H9 (cell line): Measurements from ENCODE around the gene CDH7. TPM values are rescaled to one million over a fixed set of nuclear protein-coding genes. Genes with fewer than 3 reads are reported as not detected.

Experiments
- DNase-seq: peaks from one replicate; pipeline ENCODE4 v3.0.0-alpha.2; 2017
- H2AFZ ChIP-seq: one replicate; pipeline ENCODE4 v1.6.1; 2013; ENCODE audit warnings: mild to moderate bottlenecking, low read length, control low read depth, moderate library complexity
- H2AK5ac ChIP-seq: 2 replicates; pipeline ENCODE4 v1.6.1; 2013; ENCODE audit warnings: low read length, control low read depth, mixed read lengths; ENCODE audit not compliant: insufficient read length
- H2BK120ac ChIP-seq: one replicate; pipeline ENCODE4 v1.6.1; 2013; ENCODE audit warnings: low read depth, mild to moderate bottlenecking, low read length, control low read depth, inconsistent platforms; ENCODE audit not compliant: poor library complexity, severe bottlenecking
- H2BK12ac ChIP-seq: 2 replicates; pipeline ENCODE4 v1.6.1; 2013; ENCODE audit warnings: low read length, control low read depth, mixed read lengths, low read depth; ENCODE audit not compliant: insufficient read length
- H2BK15ac ChIP-seq: 2 replicates; pipeline ENCODE4 v1.6.1; 2013; ENCODE audit warnings: low read depth, low read length, control low read depth
- H2BK20ac ChIP-seq: one replicate; pipeline ENCODE4 v1.6.1; 2013; ENCODE audit warnings: low read depth, mild to moderate bottlenecking, low read length, control low read depth, inconsistent platforms; ENCODE audit not compliant: poor library complexity, severe bottlenecking
- H2BK5ac ChIP-seq: 2 replicates; pipeline ENCODE4 v1.6.1; 2013; ENCODE audit warnings: low read length, control low read depth, mixed read lengths; ENCODE audit not compliant: insufficient read length
- H3K14ac ChIP-seq: 2 replicates; pipeline ENCODE4 v1.6.1; 2013; ENCODE audit warnings: low read length, control low read depth; ENCODE audit not compliant: insufficient read depth
- H3K18ac ChIP-seq: 2 replicates; pipeline ENCODE4 v1.6.1; 2013; ENCODE audit warnings: low read depth, mild to moderate bottlenecking, mixed read lengths, low read length, control low read depth; ENCODE audit not compliant: insufficient read length
- H3K23ac ChIP-seq: 2 replicates; pipeline ENCODE4 v1.6.1; 2013; ENCODE audit warnings: low read length, control low read depth, mixed read lengths, low read depth; ENCODE audit not compliant: insufficient read length
- H3K23me2 ChIP-seq: 2 replicates; pipeline ENCODE4 v1.6.1; 2013; ENCODE audit warnings: low read depth, mild to moderate bottlenecking, mixed read lengths, low read length, control low read depth; ENCODE audit not compliant: insufficient read length, poor library complexity, severe bottlenecking
- H3K27ac ChIP-seq: 2 replicates; pipeline ENCODE4 v1.5.1; 2013; ENCODE audit warnings: low read length, control low read depth, mixed read lengths, low read depth; ENCODE audit not compliant: insufficient read length
- H3K27me3 ChIP-seq: 2 replicates; pipeline ENCODE4 v1.6.1; 2013; ENCODE audit warnings: low read length, control low read depth, inconsistent platforms; ENCODE audit not compliant: insufficient read depth
- H3K4ac ChIP-seq: 2 replicates; pipeline ENCODE4 v1.6.1; 2013; ENCODE audit warnings: low read depth, mild to moderate bottlenecking, control low read depth, inconsistent platforms, low read length, moderate library complexity
- H3K4me1 ChIP-seq: 2 replicates; pipeline ENCODE4 v1.6.1; 2013; ENCODE audit warnings: low read length, control low read depth, inconsistent platforms; ENCODE audit not compliant: insufficient read depth
- H3K4me2 ChIP-seq: 2 replicates; pipeline ENCODE4 v1.6.1; 2013; ENCODE audit warnings: low read length, control low read depth, mixed read lengths; ENCODE audit not compliant: insufficient read length, insufficient read depth
- H3K56ac ChIP-seq: 2 replicates; pipeline ENCODE4 v1.6.1; 2013; ENCODE audit warnings: low read depth, mild to moderate bottlenecking, mixed read lengths, low read length, control low read depth; ENCODE audit not compliant: insufficient read length
- H3K79me1 ChIP-seq: 2 replicates; pipeline ENCODE4 v1.6.1; 2013; ENCODE audit warnings: low read depth, mild to moderate bottlenecking, moderate library complexity, low read length, control low read depth, inconsistent platforms; ENCODE audit not compliant: insufficient read depth, poor library complexity, severe bottlenecking
- H3K79me2 ChIP-seq: 2 replicates; pipeline ENCODE4 v1.6.1; 2013; ENCODE audit warnings: low read length, control low read depth, inconsistent platforms; ENCODE audit not compliant: insufficient read depth
- H3K9ac ChIP-seq: 2 replicates; pipeline ENCODE4 v1.6.1; 2013; ENCODE audit warnings: low read length, control low read depth, mixed read lengths; ENCODE audit not compliant: insufficient read length; ENCODE audit errors: extremely low read depth
- H3K9me3 ChIP-seq: one replicate; pipeline ENCODE4 v1.6.1; 2013; ENCODE audit warnings: low read depth, low read length, inconsistent platforms; ENCODE audit not compliant: control insufficient read depth
- H3T11ph ChIP-seq: one replicate; pipeline ENCODE4 v1.6.1; 2013; ENCODE audit warnings: mild to moderate bottlenecking, low read length, control low read depth, inconsistent platforms
- H4K20me1 ChIP-seq: one replicate; pipeline ENCODE4 v1.6.1; 2013; ENCODE audit not compliant: control insufficient read depth, insufficient read length, insufficient read depth
- H4K5ac ChIP-seq: 2 replicates; pipeline ENCODE4 v1.6.1; 2013; ENCODE audit warnings: low read depth, mild to moderate bottlenecking, mixed read lengths, low read length, control low read depth; ENCODE audit not compliant: insufficient read length
- H4K8ac ChIP-seq: replicated peaks from 2 replicates; pipeline ENCODE4 v1.6.1; 2013; ENCODE audit warnings: low read length, control low read depth, mixed read lengths, low read depth; ENCODE audit not compliant: insufficient read length
- H4K91ac ChIP-seq: 2 replicates; pipeline ENCODE4 v1.6.1; 2013; ENCODE audit warnings: low read depth, mild to moderate bottlenecking, moderate library complexity, mixed read lengths, low read length, control low read depth; ENCODE audit not compliant: insufficient read length
- H3K27ac Mint-ChIP-seq, 3 experiments: 2 replicates in 2 of 3; 3 replicates in 1 of 3; pipeline ENCODE4 v1.8.0; 2020 to 2021; ENCODE audit warnings: mixed read lengths in 3 of 3, mild to moderate bottlenecking in 1 of 3, moderate library complexity in 1 of 3
- H3K27me3 Mint-ChIP-seq: 2 replicates; pipeline ENCODE4 v1.8.0; 2021; ENCODE audit warnings: low read depth, mild to moderate bottlenecking, moderate library complexity, mixed read lengths
- H3K36me3 Mint-ChIP-seq, 3 experiments: 2 replicates in 2 of 3; 3 replicates in 1 of 3; pipeline ENCODE4 v1.8.0; 2020 to 2021; ENCODE audit warnings: low read depth in 3 of 3, mixed read lengths in 3 of 3; ENCODE audit not compliant: insufficient read depth in 1 of 3
- H3K4me1 Mint-ChIP-seq, 2 experiments: 2 replicates each; pipeline ENCODE4 v1.8.0; 2020; ENCODE audit warnings: mixed read lengths in 2 of 2
- H3K4me3 Mint-ChIP-seq, 2 experiments: 2 replicates in 1 of 2; 3 replicates in 1 of 2; pipeline ENCODE4 v1.8.0; 2020 to 2021; ENCODE audit warnings: mild to moderate bottlenecking in 2 of 2, mixed read lengths in 2 of 2, moderate library complexity in 1 of 2
- H3K9me3 Mint-ChIP-seq, 2 experiments: 2 replicates in 1 of 2; 3 replicates in 1 of 2; pipeline ENCODE4 v1.8.0; 2020; ENCODE audit warnings: mild to moderate bottlenecking in 2 of 2, mixed read lengths in 2 of 2, moderate library complexity in 1 of 2
- WGBS: extraction: QIAGEN DNeasy Blood & Tissue Kit; methylation state at CpG from one replicate; pipeline ENCODE4 v1.1.7; 2013; ENCODE audit warnings: missing lambda C conversion rate, low lambda C conversion rate, mixed read lengths; ENCODE audit not compliant: insufficient read length; ENCODE audit errors: extremely low coverage; 5-methylcytosine and 5-hydroxymethylcytosine counted together
- total RNA-seq: library from RNA; stranded (reverse); gene quantifications from 2 replicates; pipeline ENCODE4 v1.2.1, GENCODE V29; 2021
- TF ChIP-seq, protein P1 (sequence below): fragments of 200-600 bp; sonication (generic); conservative IDR thresholded peaks from 3 replicates; pipeline ENCODE4 v1.8.0; 2021; ENCODE audit warnings: antibody characterized with exemption, mild to moderate bottlenecking

Gene CDH7
- total RNA-seq, 1 experiment from 2014 or later: 0.13 TPM

GRCh38 chr18:65907281-65907680 lies 156.5 kb downstream of the CDH7 start:
- WGBS: no CpG with 5 or more reads among the region's 2 CpGs
- H3K23ac ChIP-seq: no peak overlapping the region
- no peak overlapping the region for H3K27ac Mint-ChIP-seq
- no peak overlapping the region for H2BK5ac ChIP-seq
- H3K4me3 Mint-ChIP-seq: no peak overlapping the region
- H4K91ac ChIP-seq: no peak overlapping the region
- H2BK20ac ChIP-seq: no peak overlapping the region
- H4K8ac ChIP-seq: no peak overlapping the region
- DNase-seq: no peak
- no peak overlapping the region for H3K4me2 ChIP-seq
- no peaks in the 10 kb centered on the region for H3K4me1 ChIP-seq
- H3K79me2 ChIP-seq: no peaks in the 10 kb centered on the region
- H3K56ac ChIP-seq: no peak overlapping the region
- H3K27ac ChIP-seq: no peak overlapping the region
- no peak overlapping the region for H2AFZ ChIP-seq
- no peaks in the 10 kb centered on the region for H3K79me1 ChIP-seq
- no peaks in the 10 kb centered on the region for H3K9me3 ChIP-seq
- TF ChIP-seq, protein P1, sequence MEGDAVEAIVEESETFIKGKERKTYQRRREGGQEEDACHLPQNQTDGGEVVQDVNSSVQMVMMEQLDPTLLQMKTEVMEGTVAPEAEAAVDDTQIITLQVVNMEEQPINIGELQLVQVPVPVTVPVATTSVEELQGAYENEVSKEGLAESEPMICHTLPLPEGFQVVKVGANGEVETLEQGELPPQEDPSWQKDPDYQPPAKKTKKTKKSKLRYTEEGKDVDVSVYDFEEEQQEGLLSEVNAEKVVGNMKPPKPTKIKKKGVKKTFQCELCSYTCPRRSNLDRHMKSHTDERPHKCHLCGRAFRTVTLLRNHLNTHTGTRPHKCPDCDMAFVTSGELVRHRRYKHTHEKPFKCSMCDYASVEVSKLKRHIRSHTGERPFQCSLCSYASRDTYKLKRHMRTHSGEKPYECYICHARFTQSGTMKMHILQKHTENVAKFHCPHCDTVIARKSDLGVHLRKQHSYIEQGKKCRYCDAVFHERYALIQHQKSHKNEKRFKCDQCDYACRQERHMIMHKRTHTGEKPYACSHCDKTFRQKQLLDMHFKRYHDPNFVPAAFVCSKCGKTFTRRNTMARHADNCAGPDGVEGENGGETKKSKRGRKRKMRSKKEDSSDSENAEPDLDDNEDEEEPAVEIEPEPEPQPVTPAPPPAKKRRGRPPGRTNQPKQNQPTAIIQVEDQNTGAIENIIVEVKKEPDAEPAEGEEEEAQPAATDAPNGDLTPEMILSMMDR: no peak
- H3K27me3 ChIP-seq: peaks cover 35% of the 10 kb centered on the region
- H3T11ph ChIP-seq: no peak overlapping the region
- H3K18ac ChIP-seq: no peak overlapping the region
- no peaks in the 10 kb centered on the region; a peak in 2 of 5 replicates for H3K9me3 Mint-ChIP-seq
- H3K4me1 Mint-ChIP-seq: peaks cover 10 to 12% of the 10 kb centered on the region in 2 experiments
- H2AK5ac ChIP-seq: no peak overlapping the region
- H3K36me3 Mint-ChIP-seq: no peaks in the 10 kb centered on the region
- no peak overlapping the region for H4K5ac ChIP-seq
- H3K4ac ChIP-seq: no peak overlapping the region
- H3K9ac ChIP-seq: no peak overlapping the region
- no peak overlapping the region for H3K14ac ChIP-seq
- no peak overlapping the region for H2BK12ac ChIP-seq
- no peak overlapping the region for H2BK120ac ChIP-seq
- H2BK15ac ChIP-seq: no peak overlapping the region
- H4K20me1 ChIP-seq: no peaks in the 10 kb centered on the region
- no peaks in the 10 kb centered on the region for H3K23me2 ChIP-seq
- peaks cover 99% of the 10 kb centered on the region for H3K27me3 Mint-ChIP-seq
